GM20000 (cell line): ENCODE data around the gene ARVCF.

Experiments
- DNase-seq: peaks from one replicate; pipeline ENCODE4 v3.0.0; 2012; ENCODE audit warnings: low spot score
- CTCF ChIP-seq: IDR thresholded peaks from 2 replicates; pipeline ENCODE4 v1.5.1; 2012; ENCODE audit warnings: mild to moderate bottlenecking, control low read depth; ENCODE audit errors: extremely low read depth, missing control alignments

The ARVCF gene

GRCh38 chr22:20032407-20032991, 15.9 kb upstream of the ARVCF start:
- TF ChIP-seq CTCF, result no peak
- DNase-seq, result no peak

- TF ChIP-seq CTCF, result no peak
- DNase-seq, result no peak
Observed at GRCh38 chr22:20031732-20032406, 15.2 kb upstream of the ARVCF start.

GRCh38 chr22:20029550-20030225, 13.1 kb upstream of the ARVCF start:
- TF ChIP-seq CTCF, result no peak
- DNase-seq, result no peak

GRCh38 chr22:20028855-20029549, 12.4 kb upstream of the ARVCF start:
- DNase-seq, result no peak
- TF ChIP-seq CTCF, result no peak

GRCh38 chr22:20027966-20028854, 11.6 kb upstream of the ARVCF start:
- no peak for TF ChIP-seq CTCF
- no peak for DNase-seq

- no peak for DNase-seq
- TF ChIP-seq CTCF, result no peak
Observed at GRCh38 chr22:20026996-20027601, 10.5 kb upstream of the ARVCF start.
